GM15510 (cell line): ENCODE measurements around the gene KCNN3.

Experiments used
- POLR2A ChIP-seq: IDR thresholded peaks from 3 replicates; pipeline ENCODE4 v1.6.1; 2011; ENCODE audit warnings: borderline replicate concordance; ENCODE audit not compliant: insufficient read length; ENCODE audit errors: extremely low read depth

The KCNN3 gene

GRCh38 chr1:154705544-154705943 lies 164.5 kb downstream of the KCNN3 start:
- TF ChIP-seq POLR2A: no peak

DNA sequence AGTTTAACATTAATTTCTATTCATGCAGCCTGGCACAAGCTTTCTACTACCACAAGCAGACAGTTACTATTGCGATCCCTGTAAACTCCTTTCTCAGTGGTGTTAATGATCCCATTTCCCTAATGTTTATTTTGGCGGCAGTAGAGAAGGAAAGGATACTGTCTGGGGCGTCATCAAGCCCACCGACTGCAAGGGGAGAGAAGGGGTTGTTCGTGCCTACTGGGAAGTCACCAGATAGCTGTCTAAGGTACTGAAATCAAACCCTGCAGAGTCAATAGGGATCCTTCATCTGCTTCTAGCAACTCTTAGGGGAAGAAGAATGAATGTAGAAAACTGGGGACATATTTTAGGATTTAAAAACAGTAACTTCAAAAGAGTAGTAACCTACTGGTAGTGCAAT lies 166.9 kb downstream of the KCNN3 start:
- TF ChIP-seq POLR2A: no peak

DNA sequence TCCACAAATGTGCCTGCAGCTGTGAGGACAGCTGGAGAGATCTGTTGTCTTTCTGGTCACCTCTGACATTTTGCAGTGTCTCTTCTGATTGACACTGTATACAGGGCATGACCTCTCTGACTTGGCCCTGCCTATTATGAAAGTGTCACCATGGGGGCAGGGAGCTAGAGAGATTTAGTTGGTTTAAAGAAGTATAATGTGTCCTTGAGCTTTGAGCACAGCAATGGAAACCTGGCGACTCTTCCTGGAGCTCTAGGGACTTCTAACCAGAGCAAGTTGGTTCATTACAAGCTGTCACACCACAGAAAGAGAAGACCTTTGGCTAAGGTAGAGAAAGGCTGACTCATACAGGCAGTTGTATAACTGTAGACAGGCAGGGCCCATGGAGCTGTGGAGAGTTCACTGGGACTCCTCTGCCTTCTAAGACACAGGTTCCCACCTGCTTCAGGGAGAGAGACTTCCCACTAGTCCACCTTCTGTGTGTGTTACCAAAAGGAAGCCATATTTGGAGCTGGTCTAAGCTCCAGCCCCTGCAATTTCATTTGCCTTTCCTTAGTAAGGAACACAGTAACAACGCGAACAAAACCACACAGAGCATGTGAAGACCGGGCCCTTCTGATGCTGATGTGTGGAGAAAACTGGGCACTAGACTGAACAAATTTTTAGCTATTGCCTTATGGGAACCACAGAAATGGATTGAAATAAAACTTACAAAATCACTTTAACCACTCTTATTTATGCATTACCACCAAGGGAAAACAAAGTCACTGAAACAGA lies 171.6 kb downstream of the KCNN3 start:
- TF ChIP-seq POLR2A: no peak

DNA sequence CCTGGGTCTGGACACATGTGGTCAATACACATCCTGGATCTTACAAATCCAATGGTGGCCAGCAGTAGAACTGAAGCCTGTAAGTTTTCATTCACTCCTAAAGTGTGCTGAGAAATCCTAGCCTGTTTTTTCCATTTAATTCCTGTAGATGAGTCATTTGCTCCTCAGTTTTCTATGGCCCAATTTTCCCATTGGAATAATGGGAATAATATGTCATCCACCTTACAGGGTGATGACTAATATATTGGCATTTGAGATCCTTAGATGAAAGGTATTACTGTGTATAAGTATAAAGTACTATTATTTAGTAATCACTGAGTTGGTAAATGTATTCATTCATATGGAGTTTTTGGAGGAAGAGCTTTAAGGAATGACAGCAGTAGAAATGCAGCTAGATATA lies 172.4 kb downstream of the KCNN3 start:
- TF ChIP-seq POLR2A: no peak

GRCh38 chr1:154696456-154696855 lies 173.6 kb downstream of the KCNN3 start:
- TF ChIP-seq POLR2A: no peak

GRCh38 chr1:154695985-154696384 lies 174.1 kb downstream of the KCNN3 start:
- no peak for TF ChIP-seq POLR2A

GRCh38 chr1:154694995-154695394 lies 175.1 kb downstream of the KCNN3 start:
- no peak for TF ChIP-seq POLR2A

- no peak for TF ChIP-seq POLR2A
Measured at GRCh38 chr1:154689083-154689482, 181.0 kb downstream of the KCNN3 start.

DNA sequence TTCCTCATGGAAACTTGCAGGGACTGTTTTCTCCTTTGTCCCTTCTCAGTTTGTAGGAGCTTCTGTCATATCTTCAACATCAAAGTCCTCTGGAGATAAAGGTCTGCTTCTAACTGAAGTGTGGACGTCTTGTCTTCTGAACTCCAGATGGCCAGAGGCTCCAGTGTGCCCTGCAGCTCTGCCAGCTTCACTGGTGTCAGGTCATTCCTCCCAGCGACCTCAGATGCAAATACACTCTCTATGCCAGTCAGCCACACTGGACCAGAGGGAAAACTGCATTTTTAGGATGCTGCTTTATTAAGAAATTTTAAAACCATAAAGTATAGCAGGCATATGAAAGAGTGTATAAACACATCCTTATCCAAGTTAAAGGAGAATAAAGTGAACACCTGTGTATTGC lies 183.6 kb downstream of the KCNN3 start:
- no peak for TF ChIP-seq POLR2A

DNA sequence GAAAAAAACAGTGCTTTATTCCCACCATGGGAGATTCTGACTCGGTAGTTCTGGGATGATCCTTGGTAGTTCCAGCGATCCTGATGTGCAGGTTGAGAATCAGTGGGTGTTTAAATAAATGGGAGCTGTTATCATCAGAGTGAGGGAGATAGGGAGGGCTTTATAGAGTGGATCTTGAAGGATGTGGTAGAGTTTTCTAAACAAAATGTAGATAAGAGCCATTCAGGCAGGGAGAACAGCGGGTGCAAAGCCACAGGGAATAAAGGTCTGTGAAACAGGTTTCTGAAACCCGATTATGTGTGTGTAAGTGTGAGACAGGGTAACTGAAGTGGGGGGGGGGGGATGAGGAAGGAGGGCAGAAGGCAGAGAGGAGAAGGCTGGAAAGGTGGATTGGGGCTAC lies 186.3 kb downstream of the KCNN3 start:
- no peak for TF ChIP-seq POLR2A

- no peak for TF ChIP-seq POLR2A
Measured at GRCh38 chr1:154682254-154682653, 187.8 kb downstream of the KCNN3 start.

DNA sequence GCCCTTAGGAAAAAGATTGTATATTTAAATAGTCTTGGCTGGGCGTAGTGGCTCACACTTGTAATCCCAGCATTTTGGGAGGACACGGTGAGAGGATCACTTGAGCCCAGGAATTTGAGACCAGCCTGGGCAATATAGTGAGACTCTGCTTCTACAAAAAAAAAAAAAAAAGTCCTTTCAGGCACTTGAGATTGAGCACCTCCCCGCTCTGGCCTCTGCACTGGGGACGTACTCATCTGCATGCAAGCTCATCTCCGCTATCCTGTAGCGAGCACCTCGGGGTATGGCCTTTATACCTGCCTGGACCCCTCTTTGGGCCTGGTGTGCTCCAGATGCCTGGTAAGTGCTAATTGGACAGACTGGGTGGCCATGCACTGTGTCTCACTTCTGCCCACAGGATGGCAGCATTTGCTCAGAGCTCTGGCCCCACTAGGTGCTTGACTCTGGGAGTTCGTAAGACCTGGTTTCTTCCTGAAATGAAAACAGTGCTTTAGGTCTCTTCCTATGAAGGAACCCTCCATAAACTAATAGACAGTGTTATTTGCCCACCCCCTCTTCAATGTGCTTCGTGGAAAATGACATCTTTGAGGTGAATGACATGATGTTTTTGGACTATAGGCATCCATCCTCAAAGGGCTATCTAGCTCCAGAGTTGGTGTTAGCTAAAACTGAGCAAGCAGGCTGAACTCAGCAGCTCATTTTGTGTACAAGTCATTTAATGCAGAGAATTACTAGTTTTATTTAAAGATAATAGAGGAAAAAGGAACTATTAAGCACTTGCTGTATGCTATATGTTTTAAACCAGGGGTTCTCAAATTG lies 200.4 kb downstream of the KCNN3 start:
- no peak for TF ChIP-seq POLR2A

DNA sequence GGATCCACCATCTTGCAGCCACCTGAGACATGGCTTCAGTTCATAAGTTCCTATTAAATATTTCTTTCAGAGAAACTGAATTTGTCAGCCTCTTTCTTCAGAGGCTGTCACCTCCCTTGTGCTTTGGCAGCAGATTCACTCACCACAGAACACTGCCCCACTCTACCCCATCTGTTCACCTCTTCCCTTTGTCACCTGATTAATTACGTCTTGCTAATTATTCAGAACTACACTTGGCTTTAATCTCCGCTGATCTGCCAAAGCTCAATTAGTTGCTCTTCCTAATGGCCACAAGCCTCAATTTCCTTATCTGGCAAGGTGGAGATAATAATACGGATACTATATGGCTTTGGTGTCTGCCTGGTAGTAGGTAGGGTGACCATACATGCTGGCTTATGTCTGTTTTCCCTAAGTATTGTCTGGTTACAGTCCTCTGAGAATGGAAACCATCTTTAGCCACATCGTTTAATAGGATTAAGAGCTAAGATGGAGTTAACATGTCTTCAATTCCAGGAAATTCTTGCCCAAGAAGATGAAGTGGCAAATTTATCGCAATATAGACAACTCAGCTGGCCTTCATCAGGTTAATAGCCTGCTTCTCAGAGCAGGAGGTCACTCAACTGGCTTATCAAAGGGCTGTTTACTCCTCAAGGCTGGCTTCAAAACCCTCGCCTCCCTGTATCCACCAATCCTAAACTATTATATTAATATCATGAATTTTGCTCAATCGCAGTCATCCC lies 203.9 kb downstream of the KCNN3 start:
- TF ChIP-seq POLR2A: no peak

GRCh38 chr1:154664331-154665002 lies 205.6 kb downstream of the KCNN3 start:
- TF ChIP-seq POLR2A: no peak
